GM20000 (cell line): ENCODE results near the gene SDR39U1.

Experiments used
- DNase-seq: peaks from one replicate; pipeline ENCODE4 v3.0.0; 2012; ENCODE audit warnings: low spot score
- CTCF ChIP-seq: IDR thresholded peaks from 2 replicates; pipeline ENCODE4 v1.5.1; 2012; ENCODE audit warnings: mild to moderate bottlenecking, control low read depth; ENCODE audit errors: extremely low read depth, missing control alignments

Gene SDR39U1

GRCh38 chr14:24401810-24402702 lies 40.5 kb downstream of the SDR39U1 start:
- DNase-seq: no peak
- no peak for TF ChIP-seq CTCF

GRCh38 chr14:24399999-24400718 lies 42.4 kb downstream of the SDR39U1 start:
- no peak for TF ChIP-seq CTCF

GRCh38 chr14:24399447-24399822 lies 43.1 kb downstream of the SDR39U1 start:
- no peak for TF ChIP-seq CTCF
- DNase-seq: no peak

More at GRCh38 chr14:24399999-24400718, 42.4 kb downstream of the SDR39U1 start:
- no peak for DNase-seq

GRCh38 chr14:24398653-24399446 lies 43.7 kb downstream of the SDR39U1 start, which contains the start of gene NYNRIN:
NYNRIN (plus strand) TSS chr14:24399003; CDS start chr14:24399247, 244 bp downstream.
- DNase-seq: no peak

GRCh38 chr14:24398293-24398652 lies 44.3 kb downstream of the SDR39U1 start:
- TF ChIP-seq CTCF: no peak
- no peak for DNase-seq

More at GRCh38 chr14:24398653-24399446, 43.7 kb downstream of the SDR39U1 start, which contains the start of gene NYNRIN:
- TF ChIP-seq CTCF: no peak

- no peak for DNase-seq
- TF ChIP-seq CTCF: no peak
Observed at GRCh38 chr14:24397639-24398292, 44.8 kb downstream of the SDR39U1 start.
